Measurements from ENCODE around the gene TMC4. TPM values are rescaled to one million over a fixed set of nuclear protein-coding genes. Genes with fewer than 3 reads are reported as not detected.

Gene TMC4
- total and polyA plus RNA-seq, 2 donors from 2014 or later: 64.6 to 98.9 TPM

DNA sequence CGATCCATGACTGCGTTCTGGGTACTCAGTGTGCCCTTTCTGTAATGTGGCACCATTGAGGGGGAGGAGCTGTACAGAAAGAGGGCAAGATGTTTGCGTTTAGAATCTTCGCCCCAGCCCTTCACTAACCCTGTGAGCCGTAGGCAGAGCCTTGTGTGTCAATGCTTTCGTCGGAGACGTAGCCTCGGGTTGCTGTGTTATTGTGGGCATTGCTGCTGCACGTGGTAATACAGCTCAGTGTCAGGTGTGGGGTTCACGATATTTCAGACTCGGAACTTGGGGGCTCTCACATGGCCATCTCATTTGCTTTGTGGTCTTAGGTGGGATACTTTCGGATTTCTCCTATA lies 33.8 kb upstream of the TMC4 start:
- H3K36me3 ChIP-seq (ENCODE audit: control insufficient read depth in 2 of 3, insufficient read depth in 3 of 3, low read length in 3 of 3): peaks cover 20 to 54% (median 32%) of the 10 kb centered on the region in 3 donors

DNA sequence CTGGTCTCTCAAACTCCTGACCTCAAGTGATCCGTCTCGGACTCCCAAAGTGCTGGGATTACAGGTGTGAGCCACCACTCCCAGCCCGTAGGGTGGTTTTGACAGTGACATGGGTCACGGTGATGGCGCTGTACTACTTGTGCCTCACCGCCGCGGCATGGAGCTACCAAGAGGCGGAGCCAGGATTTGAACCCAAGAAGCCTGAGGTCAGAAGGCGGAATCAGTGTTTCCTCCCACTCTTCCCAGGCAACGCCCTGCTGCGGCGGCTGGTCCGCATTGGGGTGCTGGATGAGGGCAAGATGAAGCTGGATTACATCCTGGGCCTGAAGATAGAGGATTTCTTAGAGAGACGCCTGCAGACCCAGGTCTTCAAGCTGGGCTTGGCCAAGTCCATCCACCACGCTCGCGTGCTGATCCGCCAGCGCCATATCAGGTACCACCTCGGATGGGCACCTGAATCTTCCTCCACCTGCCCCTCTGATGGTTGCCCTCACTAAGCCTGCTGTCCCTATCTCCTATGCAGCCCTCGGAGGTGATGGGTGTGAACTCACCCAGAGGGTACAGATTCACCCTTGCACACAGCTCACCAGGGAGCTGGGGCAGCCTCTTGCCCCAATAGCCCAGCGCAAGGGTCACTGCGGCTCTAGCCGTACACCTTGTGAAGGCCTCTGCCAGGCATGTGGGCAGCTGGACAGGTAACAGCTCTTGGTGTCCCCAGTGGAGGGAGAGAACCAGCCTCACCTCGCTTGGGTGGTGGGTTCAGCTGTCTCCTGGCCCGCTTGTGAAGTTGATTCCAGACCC lies 33.3 kb upstream of the TMC4 start:
- H3K4me1 ChIP-seq (ENCODE audit: control insufficient read depth in 2 of 3, insufficient read depth in 2 of 3, low read depth in 1 of 3, low read length in 3 of 3): peaks cover 17 to 47% (median 44%) of the 10 kb centered on the region in 3 donors
- H3K9ac ChIP-seq (ENCODE audit: low read length in 3 of 3): no peak overlapping the region
- H3K27me3 ChIP-seq (ENCODE audit: control insufficient read depth, insufficient read depth, low read length): no peaks in the 10 kb centered on the region
- H3K36me3 ChIP-seq (ENCODE audit: control insufficient read depth in 2 of 3, insufficient read depth in 3 of 3, low read length in 3 of 3): peaks cover 22 to 54% (median 32%) of the 10 kb centered on the region in 3 donors
- no peak overlapping the region for H3K4me3 ChIP-seq (ENCODE audit: low read length in 3 of 3)
- intact Hi-C loops (cut with DNase I): no loop called here
- H3K9me3 ChIP-seq (ENCODE audit: control insufficient read depth in 2 of 3, insufficient read depth in 1 of 3, low read length in 3 of 3): no peaks in the 10 kb centered on the region
- FAIRE-seq (no peak), DNase-seq (peak in 1 of 5 donors; percentile 69)
- TF ChIP-seq, protein P1, sequence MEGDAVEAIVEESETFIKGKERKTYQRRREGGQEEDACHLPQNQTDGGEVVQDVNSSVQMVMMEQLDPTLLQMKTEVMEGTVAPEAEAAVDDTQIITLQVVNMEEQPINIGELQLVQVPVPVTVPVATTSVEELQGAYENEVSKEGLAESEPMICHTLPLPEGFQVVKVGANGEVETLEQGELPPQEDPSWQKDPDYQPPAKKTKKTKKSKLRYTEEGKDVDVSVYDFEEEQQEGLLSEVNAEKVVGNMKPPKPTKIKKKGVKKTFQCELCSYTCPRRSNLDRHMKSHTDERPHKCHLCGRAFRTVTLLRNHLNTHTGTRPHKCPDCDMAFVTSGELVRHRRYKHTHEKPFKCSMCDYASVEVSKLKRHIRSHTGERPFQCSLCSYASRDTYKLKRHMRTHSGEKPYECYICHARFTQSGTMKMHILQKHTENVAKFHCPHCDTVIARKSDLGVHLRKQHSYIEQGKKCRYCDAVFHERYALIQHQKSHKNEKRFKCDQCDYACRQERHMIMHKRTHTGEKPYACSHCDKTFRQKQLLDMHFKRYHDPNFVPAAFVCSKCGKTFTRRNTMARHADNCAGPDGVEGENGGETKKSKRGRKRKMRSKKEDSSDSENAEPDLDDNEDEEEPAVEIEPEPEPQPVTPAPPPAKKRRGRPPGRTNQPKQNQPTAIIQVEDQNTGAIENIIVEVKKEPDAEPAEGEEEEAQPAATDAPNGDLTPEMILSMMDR (IDR thresholded peaks at IDR 0.05; ENCODE audit: borderline replicate concordance, extremely low read depth, insufficient read depth): no peak
- peak overlapping the region in 1 of 2 donors; percentile 0 for H3K27ac ChIP-seq (ENCODE audit: low read depth in 2 of 2, low read length in 2 of 2)

More for the DNA sequence above, 33.8 kb upstream of the TMC4 start:
- FAIRE-seq (no peak), DNase-seq (peak in 1 of 5 donors; percentile 26)
- H3K4me3 ChIP-seq (ENCODE audit: low read length in 3 of 3): no peak overlapping the region
- H3K27me3 ChIP-seq (ENCODE audit: control insufficient read depth, insufficient read depth, low read length): no peaks in the 10 kb centered on the region
- H3K9ac ChIP-seq (ENCODE audit: low read length in 3 of 3): no peak overlapping the region
- intact Hi-C loops (cut with DNase I): no loop called here
- peaks cover 12 to 47% (median 39%) of the 10 kb centered on the region in 3 donors for H3K4me1 ChIP-seq (ENCODE audit: control insufficient read depth in 2 of 3, insufficient read depth in 2 of 3, low read depth in 1 of 3, low read length in 3 of 3)
- peak overlapping the region in 1 of 2 donors; percentile 0 for H3K27ac ChIP-seq (ENCODE audit: low read depth in 2 of 2, low read length in 2 of 2)
- TF ChIP-seq, protein P1 (IDR thresholded peaks at IDR 0.05; ENCODE audit: borderline replicate concordance, extremely low read depth, insufficient read depth): no peak
- H3K9me3 ChIP-seq (ENCODE audit: control insufficient read depth in 2 of 3, insufficient read depth in 1 of 3, low read length in 3 of 3): no peaks in the 10 kb centered on the region

DNA sequence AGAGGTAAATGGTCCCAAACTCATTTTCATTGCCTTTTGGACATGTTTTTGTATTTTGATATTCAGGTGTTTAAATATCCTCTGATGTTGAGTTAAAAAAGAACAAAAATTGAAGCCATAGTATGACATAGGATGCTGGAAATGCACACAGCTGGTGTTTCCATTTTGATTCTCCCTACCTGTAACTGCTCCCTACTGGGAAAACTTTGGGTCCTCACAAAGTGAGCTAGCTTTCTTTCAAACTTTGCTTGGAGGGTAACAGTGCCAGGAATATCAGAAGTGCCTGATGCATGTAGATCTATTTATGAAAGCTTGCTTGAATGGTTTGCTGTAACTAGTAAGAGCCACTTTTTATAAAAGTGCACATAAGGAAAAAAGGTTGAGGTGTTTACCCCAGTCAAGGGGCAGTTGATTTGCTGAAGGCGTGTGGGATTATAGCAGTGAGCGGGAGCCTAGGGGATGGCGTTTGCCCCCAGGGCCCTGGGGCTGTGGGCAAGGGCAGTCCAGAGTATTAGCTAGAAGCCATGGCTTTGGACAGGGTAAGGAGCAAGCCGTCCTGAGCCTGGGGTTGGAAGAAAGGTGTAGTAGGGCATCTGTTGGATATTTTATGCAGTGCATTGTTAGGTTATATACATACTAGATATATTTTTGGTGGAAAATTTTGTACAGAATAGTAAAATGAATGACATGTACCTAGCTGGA lies 32.0 kb upstream of the TMC4 start:
- no peak overlapping the region for H3K4me3 ChIP-seq (ENCODE audit: low read length in 3 of 3)
- no peak overlapping the region for H3K27ac ChIP-seq (ENCODE audit: low read depth in 2 of 2, low read length in 2 of 2)
- intact Hi-C loops (cut with DNase I): no loop called here
- peak in 1 of 5 donors; percentile 15 for DNase-seq
- peaks cover 13 to 42% (median 37%) of the 10 kb centered on the region in 3 donors for H3K4me1 ChIP-seq (ENCODE audit: control insufficient read depth in 2 of 3, insufficient read depth in 2 of 3, low read depth in 1 of 3, low read length in 3 of 3)
- FAIRE-seq: no peak
- TF ChIP-seq, protein P1 (IDR thresholded peaks at IDR 0.05; ENCODE audit: borderline replicate concordance, extremely low read depth, insufficient read depth): no peak
- H3K9ac ChIP-seq (ENCODE audit: low read length in 3 of 3): no peak overlapping the region
- H3K36me3 ChIP-seq (ENCODE audit: control insufficient read depth in 2 of 3, insufficient read depth in 3 of 3, low read length in 3 of 3): peaks cover 22 to 54% (median 32%) of the 10 kb centered on the region in 3 donors
- H3K27me3 ChIP-seq (ENCODE audit: control insufficient read depth, insufficient read depth, low read length): no peaks in the 10 kb centered on the region
- no peaks in the 10 kb centered on the region for H3K9me3 ChIP-seq (ENCODE audit: control insufficient read depth in 2 of 3, insufficient read depth in 1 of 3, low read length in 3 of 3)
